GM18508 (cell line): ENCODE measurements around the gene ATP7A.
"Not testable (repeated sequence)": the region's sequence is repeated elsewhere in the genome, so short reads cannot be mapped to it uniquely, and the experiment has no call there.

ENCODE experiments used
- ATAC-seq: cut with Tn5 transposase; IDR thresholded peaks from one replicate; pipeline ENCODE4 v1.9.1; 2021; ENCODE audit warnings: moderate number of reproducible peaks; ENCODE audit not compliant: insufficient read depth, unreplicated experiment

The ATP7A gene

GRCh38 chrX:77938083-77938680, 27.7 kb downstream of the ATP7A start:
- no peak for ATAC-seq

- not testable (repeated sequence) for ATAC-seq
Observed at GRCh38 chrX:77945031-77945430, 34.5 kb downstream of the ATP7A start.

- ATAC-seq: no peak
Observed at GRCh38 chrX:77945910-77946545, 35.5 kb downstream of the ATP7A start.

- no peak for ATAC-seq
Observed at GRCh38 chrX:77946571-77946970, 36.1 kb downstream of the ATP7A start.

DNA sequence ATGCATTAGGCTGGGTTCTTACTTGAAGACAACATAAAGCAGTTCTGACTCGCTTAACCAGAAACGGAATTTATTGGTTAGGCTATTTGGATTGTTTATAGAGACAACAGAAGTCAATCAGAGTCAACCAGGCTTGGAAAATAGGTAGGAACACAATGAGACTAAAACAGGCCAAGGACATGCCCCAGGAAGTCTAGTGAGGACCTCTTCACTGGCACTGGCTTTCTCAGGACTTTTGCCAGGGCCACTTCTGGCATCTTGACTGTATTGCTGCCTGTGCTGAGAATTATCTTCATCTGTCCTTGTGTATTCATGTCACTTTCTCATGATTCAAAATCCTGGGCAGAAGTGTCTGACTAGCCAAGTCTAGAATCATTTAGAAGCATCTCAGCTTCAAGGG, 39.3 kb downstream of the ATP7A start:
- no peak for ATAC-seq

DNA sequence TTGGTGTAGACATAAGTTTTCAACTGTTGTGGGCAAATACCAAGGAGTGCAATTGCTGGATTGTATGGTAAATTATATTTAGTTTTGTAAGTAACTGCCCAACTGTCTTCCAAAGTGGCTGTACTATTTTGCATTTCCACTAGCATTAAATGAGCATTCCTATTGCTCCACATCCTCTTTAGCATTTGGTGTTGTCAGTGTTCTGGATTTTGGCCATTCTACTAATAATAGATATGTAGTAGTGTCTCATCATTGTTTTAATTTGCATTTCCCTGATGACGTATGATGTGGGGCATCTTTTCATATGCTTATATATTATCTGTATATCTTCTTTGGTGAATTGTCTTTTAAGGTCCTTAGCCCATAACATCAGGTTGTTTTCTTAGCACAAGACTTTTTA, 41.7 kb downstream of the ATP7A start:
- ATAC-seq: no peak

DNA sequence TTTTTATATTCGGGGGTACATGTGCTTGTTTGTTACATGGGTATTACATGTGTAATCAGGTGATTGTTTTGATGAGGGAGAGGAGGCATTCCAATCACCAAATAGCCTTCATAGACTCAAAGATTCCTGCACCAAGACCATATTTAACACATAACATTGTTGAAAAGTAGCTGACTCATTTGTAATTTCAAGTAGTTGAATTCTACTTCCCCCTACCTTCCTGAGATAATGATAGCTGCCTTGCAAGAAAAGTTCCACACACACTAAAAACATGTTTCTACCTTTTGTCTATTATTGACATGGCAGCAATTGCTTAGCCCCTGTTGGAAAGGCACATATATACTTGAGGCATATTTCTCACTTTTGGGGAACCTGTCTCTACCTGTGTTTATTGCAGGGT, 42.8 kb downstream of the ATP7A start:
- ATAC-seq: no peak

- ATAC-seq: no peak
Observed at GRCh38 chrX:77953708-77954107, 43.2 kb downstream of the ATP7A start.

GRCh38 chrX:77960567-77960966, 50.1 kb downstream of the ATP7A start:
- ATAC-seq: no peak

DNA sequence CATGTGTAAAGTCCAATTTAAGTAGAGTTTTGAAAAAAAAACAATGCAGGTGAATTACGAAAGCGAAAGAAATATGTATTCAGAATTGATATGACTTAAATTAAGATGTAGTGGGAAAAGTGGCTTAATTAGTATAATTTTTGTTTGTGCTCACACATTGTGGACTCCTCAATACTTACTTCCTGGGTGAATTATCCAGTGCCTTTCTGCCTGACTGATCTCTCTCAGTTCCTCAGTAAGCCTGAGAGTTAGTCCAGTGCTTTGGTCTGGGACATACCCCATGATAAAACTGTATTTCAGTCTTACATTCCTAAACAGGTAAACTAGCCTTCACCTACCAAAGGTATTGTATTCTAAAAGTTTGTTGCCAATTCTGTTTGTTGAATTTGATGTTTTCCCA, 50.6 kb downstream of the ATP7A start:
- no peak for ATAC-seq

- no peak for ATAC-seq
Observed at GRCh38 chrX:77962068-77962902, 51.8 kb downstream of the ATP7A start.

DNA sequence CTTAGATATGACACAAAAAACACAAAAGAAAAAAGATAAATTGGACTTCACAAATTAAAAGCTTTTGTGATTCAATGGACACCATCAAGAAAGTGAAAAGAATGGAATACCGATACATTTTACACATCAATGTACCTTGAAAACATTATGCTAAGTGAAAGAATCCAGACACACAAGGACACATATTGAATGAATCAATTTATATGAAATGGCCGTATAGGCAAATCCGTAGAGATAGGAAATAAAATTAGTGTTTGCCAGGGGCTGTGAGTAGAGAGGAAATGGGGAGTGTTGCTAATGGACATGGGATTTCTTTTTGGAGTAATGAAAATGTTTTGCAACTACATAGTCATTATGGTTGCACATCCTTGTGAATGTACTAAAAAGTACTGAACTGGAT, 55.9 kb downstream of the ATP7A start:
- no peak for ATAC-seq

- no peak for ATAC-seq
Observed at GRCh38 chrX:77967631-77968030, 57.1 kb downstream of the ATP7A start.

DNA sequence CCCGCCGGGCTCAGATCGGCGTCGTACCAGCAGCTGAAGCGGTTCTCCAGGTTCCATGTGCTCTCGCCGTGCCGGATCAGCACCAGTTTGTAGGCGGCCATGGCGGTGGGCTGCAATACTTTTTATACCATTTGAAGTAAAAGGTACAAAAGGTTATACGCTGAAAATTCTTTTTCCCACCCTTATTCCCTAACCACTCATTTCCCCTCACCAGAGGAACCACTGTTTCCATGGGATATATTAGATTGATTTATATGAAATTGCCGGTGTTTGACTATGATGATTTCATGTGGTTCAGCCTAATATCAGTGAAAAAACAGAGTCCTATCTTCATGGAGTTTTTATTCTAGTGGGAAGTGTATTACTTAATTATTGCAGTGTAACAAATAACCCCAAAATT, 59.0 kb downstream of the ATP7A start, which contains the start of gene PGAM4:
Gene PGAM4, minus strand, starts transcription at position 101 of the 400 bp plus-strand sequence. Its CDS starts 0 bp downstream, at position 101.
- ATAC-seq: no peak

DNA sequence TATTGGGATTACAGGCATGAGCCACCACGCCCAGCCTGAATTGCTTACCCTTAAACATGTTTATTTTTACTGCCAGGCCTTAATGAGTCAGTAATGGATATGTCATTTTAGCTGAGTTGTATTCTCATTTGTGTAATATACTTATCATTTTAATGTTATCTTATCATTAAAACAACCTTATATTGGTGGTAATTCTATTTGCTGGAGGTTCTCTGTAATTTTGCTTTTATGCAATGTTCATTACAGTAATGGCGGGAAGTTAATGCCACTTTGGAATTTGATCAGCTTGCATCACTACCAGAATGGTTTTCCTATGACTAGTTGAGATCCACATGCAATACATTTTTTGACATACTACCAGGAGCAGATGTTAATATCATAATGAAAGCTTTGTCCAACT, 65.3 kb downstream of the ATP7A start:
- ATAC-seq: no peak

DNA sequence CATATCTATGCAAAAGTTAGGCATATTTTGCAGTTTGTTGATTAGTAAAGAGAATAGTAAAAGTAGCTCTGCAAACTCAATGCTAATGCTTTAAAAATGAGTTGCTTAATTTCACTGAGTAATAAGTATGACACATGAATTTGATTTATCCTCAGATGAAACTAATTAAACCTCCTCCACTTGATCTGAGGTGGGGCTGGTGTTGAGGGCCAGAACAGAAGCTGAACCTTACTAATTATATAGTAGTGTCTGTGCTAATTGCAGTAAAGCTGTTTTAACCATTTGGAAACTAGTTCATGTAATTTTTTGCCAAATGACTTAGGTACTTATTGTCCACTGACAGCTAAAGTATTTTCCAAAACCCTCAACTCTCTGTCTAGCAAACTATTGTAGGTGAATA, 66.6 kb downstream of the ATP7A start:
- ATAC-seq: no peak

- ATAC-seq: no peak
Observed at GRCh38 chrX:77977518-77977917, 67.0 kb downstream of the ATP7A start.

DNA sequence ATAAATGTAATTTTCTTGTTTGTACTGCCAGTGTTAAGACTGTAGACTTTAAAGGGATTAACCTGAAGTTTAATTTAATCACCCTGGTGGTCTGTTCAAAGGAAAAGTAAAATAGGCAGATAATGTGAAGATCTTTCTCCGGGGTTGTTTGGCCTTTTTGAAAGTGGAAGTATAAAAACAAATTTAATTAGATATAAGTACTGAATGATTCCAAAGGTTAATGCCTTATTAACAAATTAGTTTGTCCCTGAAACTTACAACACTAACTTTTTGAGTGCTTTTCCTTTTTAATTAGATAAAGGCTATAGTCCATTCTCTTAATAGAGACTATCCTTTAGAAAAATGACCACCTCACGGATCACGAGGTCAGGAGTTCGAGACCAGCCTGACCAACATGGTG, 69.4 kb downstream of the ATP7A start:
- ATAC-seq: no peak

GRCh38 chrX:78011846-78012245, 101.4 kb downstream of the ATP7A start:
- ATAC-seq: no peak

DNA sequence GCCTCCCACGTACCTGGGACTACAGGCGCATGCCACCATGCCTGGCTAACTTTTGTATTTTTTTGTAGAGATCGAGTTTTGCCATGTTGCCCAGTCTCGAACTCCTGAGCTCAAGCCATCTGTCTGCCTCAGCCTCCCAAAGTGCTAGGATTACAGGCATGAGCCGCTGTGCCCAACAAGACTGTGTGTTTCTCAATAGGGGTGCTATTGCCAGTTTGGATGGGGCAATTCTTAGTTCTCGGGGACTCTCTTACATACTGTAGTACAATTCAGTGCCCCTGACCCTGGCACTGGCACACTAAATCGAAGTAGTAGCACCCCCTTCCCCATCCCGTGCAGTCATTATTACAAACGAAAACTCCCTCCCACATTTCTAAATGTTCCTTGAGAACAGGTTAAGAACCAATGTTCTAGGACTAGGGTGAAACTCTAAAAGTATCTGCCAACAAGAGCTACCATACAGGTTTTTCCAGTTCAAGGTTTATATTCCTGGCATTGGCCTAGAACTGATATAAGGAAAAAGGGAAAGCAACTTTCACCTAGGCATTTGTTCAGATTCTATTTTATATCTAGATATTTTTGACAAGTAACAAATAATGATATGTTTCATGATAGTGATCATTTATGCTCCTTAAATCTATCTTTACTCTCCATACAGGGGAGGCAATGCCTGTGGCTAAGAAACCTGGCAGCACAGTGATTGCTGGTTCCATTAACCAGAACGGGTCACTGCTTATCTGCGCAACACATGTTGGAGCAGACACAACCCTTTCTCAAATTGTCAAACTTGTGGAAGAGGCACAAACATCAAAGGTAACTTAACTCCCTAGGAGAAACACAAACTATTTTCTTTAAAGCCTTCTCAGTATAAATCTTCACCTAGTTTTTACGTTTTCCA, 109.3 kb downstream of the ATP7A start:
- ATAC-seq: no peak
